ENCODE results near the gene ELOVL2.
A peak's percentile ranks its signal among the peaks of the same experiment; 100 is the strongest.
"Not testable (repeated sequence)": the region's sequence is repeated elsewhere in the genome, so short reads cannot be mapped to it uniquely, and the experiment has no call there.

The ELOVL2 gene

DNA sequence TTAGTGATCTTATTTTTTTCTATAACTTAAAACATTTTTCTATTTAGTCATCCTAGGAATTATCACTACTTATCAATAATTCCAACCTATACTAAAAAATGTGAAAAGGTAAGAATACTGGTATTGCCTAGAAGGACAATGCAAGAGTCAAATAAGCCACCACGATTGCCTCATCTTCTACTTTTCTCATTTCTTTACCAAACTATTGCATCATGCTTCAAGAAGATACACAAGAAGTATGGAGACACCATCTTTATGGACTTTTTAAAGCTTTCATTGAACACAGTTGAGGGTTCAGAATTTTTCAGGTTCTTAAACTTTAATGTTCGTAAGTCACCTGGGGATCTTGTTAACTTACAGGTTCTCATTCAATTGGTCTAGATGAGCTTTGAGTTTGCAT lies 25.9 kb downstream of the ELOVL2 start:
- no peak for DNase-seq

GRCh38 chr6:11017090-11017489 lies 27.0 kb downstream of the ELOVL2 start:
- DNase-seq: no peak

GRCh38 chr6:11016452-11016851 lies 27.7 kb downstream of the ELOVL2 start:
- DNase-seq: no peak

- no peak for DNase-seq
These were observed 29.0 kb downstream of the ELOVL2 start for GRCh38 chr6:11015102-11015501.

- DNase-seq: no peak
These were observed 30.4 kb downstream of the ELOVL2 start for GRCh38 chr6:11013721-11014070.

- no peak for DNase-seq
These were observed 31.0 kb downstream of the ELOVL2 start for GRCh38 chr6:11012976-11013720.

- DNase-seq: no peak
These were observed 31.8 kb downstream of the ELOVL2 start for GRCh38 chr6:11012295-11012754.

- DNase-seq: peak; percentile 14
These were observed 32.3 kb downstream of the ELOVL2 start for GRCh38 chr6:11011787-11012234.

DNA sequence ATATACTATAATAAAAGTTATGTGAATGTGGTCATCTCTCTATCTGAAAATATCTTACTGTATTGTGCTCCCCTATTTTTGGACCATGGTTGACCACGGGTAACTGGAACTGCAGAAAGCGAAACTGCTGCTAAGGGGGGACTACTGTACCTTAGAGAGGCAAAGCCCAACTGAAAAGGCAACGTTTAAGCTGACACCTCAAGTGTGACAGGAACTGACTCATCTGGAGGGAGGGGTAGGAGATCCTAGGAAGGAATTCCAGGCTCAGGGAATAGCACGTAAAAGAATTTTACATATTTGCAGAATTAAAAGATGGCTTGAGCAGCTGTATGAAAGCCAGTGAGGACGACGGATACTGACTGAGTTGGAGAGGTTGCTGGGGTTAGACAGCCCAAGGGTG lies 34.8 kb downstream of the ELOVL2 start:
- no peak for DNase-seq

DNA sequence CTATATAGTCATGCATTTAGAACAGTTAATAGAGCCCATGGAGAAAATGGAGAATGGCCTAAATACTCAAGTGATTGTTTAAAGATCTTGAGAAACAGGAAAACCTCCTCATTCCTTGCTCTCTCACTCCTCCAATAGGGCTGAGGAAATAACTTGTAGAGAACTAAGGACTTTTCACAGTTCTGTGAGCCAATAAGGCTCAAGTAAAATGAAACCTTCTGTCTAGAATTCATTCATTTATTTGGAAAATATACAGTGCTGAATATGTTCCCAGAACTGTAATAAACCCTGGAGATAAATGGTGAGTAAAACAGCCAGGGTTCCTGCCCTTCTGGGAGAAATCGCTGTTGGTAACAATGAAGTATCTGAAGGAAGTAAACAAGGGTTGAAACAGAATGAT lies 35.3 kb downstream of the ELOVL2 start:
- DNase-seq: no peak

DNA sequence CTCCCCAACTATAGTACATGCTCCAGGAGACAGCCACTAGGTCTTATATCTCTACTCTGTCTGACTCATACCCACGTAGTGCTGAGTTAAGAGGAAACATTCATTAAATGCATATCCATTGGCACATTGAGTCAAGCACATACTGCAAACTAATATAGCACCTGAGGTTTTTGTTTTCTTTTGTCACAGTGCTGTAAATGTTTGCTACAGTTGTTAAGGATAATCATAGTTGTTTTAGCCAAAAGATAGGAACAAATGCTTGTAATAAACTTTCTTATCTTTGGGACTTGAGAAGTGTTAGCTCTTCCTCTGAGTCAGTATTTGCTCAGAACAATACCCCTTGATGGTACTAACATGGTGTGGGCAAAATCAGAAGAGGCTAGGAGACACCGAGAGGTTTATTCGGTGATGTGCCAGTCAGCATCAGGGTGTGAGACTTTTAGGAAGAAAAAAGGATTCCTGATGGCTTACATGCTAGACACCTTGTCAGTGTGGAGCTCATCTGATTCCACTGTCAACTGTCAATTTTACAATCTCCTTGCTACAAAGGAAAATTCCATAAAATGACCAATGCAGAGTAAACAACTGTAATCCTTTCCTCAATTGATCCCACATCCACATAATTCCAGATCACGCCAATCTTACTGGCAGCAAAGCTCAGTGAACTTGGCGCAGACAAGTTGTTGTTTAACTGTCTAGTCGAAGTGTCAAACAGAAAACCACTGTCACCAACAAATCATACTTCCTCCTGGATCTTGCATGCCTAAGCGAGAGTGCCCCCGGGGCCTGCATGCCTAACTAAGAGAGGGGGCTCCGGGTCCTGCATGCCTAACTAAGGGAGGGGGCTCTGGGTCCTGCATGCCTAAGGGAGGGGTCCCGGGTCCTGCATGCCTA lies 36.1 kb downstream of the ELOVL2 start:
- no peak for DNase-seq

DNA sequence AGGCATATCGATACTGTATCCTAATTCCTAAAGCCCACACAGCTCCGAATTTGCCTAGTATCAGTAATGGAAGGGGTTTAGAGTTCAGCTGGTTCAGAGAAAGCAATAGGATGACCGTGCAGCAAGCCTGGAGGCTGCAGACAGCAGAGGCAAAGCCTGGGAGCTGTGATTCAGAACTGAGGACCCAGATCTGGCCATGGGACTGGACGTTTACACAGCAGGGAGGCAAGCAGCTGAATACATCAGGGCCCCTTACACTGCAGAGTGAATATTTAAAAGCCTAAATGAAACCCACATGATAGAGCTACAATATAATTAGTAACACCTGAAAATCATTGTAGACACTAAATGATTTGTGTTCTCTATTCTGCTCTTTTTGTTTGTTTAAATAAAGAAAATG lies 38.0 kb downstream of the ELOVL2 start:
- no peak for DNase-seq

DNA sequence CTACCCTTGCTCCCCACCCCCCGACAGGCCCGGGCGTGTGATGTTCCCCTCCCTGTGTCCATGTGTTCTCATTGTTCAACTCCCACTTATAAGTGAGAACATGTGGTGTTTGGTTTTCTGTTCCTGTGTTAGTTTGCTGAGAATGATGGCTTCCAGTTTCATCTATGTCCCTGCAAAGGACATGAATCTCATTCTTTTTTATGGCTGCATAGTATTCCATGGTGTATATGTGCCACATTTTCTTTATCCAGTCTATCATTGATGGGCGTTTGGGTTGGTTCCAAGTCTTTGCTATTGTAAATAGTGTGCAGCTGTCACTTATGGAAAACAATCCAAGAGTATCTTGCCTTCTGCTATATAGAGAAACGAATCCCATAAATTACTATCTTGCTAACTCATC lies 40.8 kb downstream of the ELOVL2 start:
- DNase-seq: not testable (repeated sequence)

GRCh38 chr6:11002176-11002575 lies 41.9 kb downstream of the ELOVL2 start:
- DNase-seq: no peak

DNA sequence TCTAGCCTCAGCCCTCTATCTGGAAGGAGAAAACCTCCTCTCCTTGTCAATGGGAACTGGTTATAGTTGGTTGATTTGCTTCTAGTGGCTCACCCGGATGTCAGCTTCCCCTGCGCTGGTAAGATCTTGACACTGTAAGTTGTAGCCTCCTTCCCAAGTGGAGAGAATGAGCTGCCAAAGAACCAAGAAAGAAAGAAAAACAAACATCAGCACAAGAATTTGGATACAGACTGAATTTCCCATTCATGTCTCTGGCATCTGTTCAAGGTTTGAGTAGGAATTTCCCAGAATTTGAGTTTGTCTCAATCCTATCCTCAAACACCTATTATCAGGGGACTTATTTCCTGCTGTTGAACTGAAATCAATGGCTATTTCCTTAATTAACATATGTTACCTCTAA lies 44.1 kb downstream of the ELOVL2 start:
- no peak for DNase-seq

- DNase-seq: no peak
These were observed 48.9 kb downstream of the ELOVL2 start for GRCh38 chr6:10995114-10995707.

- no peak for DNase-seq
These were observed 50.2 kb downstream of the ELOVL2 start for GRCh38 chr6:10993896-10994295.

GRCh38 chr6:10991115-10991514 lies 53.0 kb downstream of the ELOVL2 start:
- no peak for DNase-seq

DNA sequence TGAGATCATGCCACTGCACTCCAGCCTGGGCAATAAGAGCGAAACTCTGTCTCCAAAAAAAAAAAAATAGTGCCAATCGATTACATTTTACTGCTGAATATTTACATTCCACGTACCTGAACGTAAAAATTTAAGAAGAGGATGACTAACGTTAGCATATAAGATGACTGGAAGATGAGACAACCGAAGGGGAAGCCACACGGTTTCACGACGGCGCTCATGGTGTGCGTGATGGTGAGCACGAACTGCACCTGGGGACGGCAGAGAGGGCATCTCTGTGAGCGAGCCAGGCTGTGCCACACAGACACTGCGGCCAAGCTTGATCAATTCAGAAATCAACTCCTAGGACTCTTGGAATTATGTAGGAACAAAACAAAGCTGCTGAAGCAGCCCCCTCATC lies 54.5 kb downstream of the ELOVL2 start:
- no peak for DNase-seq

DNA sequence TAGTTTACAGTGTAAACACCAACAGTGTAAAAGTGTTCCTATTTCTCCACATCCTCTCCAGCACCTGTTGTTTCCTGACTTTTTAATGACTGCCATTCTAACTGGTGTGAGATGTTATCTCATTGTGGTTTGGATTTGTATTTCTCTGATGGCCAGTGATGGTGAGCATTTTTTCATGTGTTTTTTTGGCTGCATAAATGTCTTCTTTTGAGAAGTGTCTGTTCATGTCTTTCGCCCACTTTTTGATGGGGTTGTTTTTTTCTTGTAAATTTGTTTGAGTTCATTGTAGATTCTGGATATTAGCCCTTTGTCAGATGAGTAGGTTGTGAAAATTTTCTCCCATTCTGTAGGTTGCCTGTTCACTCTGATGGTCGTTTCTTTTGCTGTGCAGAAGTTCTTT lies 59.1 kb downstream of the ELOVL2 start:
- DNase-seq: not testable (repeated sequence)

- no peak for DNase-seq
These were observed 62.7 kb downstream of the ELOVL2 start for GRCh38 chr6:10981409-10981808.

- no peak for DNase-seq
These were observed 64.5 kb downstream of the ELOVL2 start for GRCh38 chr6:10979603-10980002.

- DNase-seq: no peak
These were observed 66.7 kb downstream of the ELOVL2 start for GRCh38 chr6:10977231-10977968.

Measured in RPMI8226 (cell line).